NT2/D1 (cell line): ENCODE measurements around the gene SDHAF4.
"Not testable (repeated sequence)": the region's sequence is repeated elsewhere in the genome, so short reads cannot be mapped to it uniquely, and the experiment has no call there.

Source experiments
- SUZ12 ChIP-seq: IDR thresholded peaks from 2 replicates; pipeline ENCODE4 v1.6.1; 2011; ENCODE audit not compliant: insufficient read length, insufficient read depth; ENCODE audit errors: extremely low read depth
- YY1 ChIP-seq: IDR thresholded peaks from 2 replicates; pipeline ENCODE4 v1.6.1; 2011; ENCODE audit not compliant: insufficient read length, insufficient read depth
- ZNF274 ChIP-seq: IDR thresholded peaks from 2 replicates; pipeline ENCODE4 v1.6.1; 2011; ENCODE audit warnings: mild to moderate bottlenecking, low read depth, low read length

DNA sequence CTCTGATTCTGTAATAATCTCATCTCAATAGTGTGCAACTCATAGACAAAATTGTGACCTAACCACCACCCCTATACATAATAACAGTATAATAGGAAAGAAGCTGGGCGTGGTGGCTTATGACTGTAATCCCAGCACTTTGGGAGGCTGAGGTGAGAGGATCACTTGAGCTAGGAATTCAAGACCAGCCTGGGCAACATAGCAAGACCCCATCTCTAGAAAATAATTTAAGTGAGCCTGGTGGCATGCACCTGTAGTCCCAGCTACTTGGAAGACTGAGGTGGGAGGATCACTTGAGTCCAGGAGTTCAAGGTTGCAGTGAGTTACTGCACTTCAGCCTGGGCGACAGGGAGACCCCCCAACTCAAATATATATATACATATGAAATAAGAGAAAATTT lies 4.3 kb upstream of the SDHAF4 start:
- TF ChIP-seq YY1, ZNF274, SUZ12: not testable (repeated sequence)
